ENCODE data around the gene MOAP1.
A peak's percentile ranks its signal among the peaks of the same experiment; 100 is the strongest.
"Not testable (repeated sequence)": the region's sequence is repeated elsewhere in the genome, so short reads cannot be mapped to it uniquely, and the experiment has no call there.

MOAP1 gene, protein sequence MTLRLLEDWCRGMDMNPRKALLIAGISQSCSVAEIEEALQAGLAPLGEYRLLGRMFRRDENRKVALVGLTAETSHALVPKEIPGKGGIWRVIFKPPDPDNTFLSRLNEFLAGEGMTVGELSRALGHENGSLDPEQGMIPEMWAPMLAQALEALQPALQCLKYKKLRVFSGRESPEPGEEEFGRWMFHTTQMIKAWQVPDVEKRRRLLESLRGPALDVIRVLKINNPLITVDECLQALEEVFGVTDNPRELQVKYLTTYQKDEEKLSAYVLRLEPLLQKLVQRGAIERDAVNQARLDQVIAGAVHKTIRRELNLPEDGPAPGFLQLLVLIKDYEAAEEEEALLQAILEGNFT

DNA sequence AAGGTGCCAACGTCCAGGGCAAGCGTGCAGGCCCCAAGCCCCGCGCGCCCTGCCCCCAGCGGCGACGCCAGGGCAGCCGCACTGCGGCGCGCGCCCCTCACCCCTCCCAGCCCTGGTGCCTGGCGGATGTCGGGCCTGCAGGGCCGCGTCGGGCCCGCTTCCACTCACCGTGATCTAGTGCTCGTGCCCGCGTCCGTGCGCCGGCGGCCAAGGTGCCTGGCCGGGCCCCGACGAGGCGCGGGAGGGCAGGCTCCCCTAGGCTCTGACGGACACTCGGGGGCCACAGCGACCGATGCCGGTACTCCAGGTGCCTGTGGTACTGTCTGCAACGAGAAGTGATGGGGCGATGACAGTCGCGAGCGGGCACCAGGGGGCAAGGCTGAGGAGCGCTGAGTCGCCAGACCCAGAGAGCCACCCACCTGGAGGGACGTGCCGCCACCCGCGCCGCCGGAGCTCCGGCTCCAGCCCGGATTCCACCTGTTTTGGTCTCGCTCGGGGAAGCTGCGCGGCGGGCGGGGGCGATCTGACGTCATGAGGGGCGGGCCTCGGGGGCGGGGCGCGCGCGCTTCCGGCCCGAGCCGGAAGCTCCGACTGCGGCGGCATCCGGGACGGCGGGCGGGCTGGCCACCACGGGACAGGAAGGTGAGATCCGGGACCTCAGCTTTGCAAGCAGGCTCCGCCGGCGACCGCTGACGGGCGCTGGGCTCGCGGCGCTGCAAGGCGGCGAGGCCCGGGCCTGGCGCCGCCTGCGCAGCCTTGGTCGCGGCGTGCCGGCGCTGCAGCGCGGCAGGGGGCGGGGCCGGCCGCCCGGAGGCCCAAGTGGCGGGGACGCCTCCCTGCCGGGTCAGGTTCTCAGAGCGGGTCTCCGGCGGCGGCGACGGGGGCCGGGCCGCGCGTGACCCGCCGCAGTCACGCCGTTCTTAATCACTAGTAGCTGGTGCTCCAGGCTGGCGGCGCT lies at the start of gene MOAP1, which contains the start of gene LYSET:
MOAP1 (minus strand) TSS at position 507 of the 958 bp plus-strand sequence. CDS start 655 bp downstream, outside the sequence.
LYSET (plus strand) TSS at position 927 of the 958 bp plus-strand sequence. CDS start 89 bp downstream, outside the sequence.
- DNase-seq (ENCODE audit: low spot score), result peak; percentile 92

DNA sequence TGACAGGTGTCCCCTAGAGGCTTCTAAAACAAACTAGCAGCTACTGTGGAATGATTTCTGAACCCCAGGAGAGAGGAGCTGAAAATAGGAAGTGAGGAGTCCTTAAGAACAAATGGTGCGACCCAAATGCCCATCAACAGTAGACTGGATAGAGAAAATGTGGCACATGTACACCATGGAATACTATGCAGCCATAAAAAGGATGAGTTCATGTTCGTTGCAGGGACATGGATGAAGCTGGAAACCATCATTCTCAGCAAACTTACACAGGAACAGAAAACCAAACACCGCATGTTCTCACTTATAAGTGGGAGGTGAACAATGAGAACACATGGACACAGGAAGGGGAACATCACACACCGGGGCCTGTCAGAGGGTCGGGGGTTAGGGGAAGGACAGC lies 48.4 kb upstream of the MOAP1 start:
- DNase-seq (ENCODE audit: low spot score), result not testable (repeated sequence)

DNA sequence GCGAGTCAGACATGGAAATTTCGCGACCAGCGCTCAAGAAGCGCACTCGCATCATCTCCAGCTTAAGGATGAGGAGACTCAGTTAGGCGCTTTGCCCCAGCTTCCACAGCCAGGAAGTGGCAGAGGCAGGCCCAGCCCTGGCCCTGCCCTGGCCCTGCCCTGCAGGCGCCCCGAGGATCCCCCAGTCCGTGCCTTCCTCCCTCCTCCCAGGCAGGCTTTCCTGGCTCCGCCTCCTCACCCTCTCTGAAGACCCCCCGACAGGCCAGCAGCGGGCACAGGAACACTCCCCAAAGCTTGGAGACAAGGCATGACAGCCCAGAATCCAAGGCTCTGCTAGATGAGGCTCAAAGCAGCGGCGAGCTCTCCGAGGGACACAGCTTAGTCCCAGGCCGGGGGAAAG lies 47.5 kb upstream of the MOAP1 start:
- no peak for DNase-seq (ENCODE audit: low spot score)

DNA sequence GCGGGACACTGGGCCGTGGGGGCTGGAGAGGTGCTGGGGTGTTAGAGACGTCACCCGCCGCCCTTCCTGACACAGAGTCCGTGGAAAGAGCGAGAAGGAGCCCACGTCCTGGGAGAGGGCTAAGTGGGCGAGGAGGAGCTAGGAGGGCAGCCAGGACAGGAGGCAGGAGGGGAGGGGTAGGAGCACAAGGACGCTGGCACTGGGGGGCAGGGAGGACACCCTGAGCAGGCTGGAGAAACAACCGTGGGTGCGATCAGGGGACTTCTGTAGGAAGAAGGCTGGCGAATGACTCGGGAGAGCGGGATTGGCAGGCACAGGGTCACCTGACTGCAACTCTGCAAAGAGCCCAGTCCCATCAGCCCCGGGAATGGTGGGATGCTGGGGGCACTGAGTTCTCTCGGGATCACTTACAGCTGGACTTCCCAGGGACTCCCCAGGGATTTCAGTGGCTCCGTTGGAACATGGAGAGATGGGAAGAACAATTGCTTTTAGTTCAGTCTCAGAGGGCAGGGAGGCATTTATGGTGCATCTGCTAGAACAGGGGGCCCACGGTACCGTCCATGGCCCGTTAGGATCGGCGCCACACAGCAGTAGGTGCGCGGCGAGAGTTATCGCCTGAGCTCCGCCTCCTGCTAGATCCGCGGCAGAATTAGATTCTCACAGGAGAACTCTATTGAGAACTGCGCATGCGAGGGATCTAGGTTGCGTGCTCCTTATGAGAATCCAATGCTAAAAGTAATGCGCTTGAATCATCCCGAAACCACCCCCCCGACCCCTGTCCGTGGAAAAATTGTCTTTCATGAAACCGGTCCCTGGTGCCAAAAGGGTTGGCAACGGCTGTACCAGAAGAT lies 46.7 kb upstream of the MOAP1 start:
- peak; percentile 41 for DNase-seq (ENCODE audit: low spot score)

DNA sequence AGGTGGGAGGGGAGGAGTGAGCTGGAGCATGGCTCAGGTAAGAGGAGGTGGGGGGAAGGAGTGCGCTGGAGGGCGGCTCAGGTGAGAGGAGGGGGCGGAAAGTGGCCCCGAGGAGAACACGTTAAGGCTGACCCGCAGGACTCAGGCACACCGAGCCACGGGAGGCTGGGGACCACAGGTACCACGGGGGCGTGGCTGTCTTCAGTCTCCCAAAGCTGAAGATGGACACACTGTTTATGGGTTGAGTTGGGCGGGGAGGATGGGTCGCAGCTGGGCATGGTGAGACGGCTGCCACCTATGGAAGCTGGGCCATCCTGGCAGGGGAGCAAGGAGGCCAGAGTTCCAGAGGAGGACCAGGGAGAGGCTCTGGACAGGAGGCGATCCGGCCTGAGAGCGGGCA lies 45.8 kb upstream of the MOAP1 start:
- no peak for DNase-seq (ENCODE audit: low spot score)

DNA sequence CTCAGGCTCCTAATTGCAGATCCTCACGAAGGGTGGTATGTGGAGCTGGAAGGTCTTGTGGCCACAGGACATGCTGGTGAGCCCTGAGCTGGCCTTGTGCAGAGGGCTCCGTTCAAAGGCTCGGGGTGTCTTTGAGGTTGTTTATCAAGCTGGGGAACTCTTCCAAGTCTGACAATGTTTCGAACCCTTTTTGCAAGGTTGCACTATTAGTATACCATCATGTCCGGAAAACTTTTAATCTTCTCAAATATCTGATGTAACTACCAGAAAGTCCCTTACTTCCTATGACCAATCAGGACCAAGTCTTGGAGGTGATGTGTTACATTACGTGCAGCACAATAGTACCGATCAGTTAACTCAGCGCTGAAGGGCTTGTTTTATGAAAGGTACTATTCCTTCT lies 43.9 kb upstream of the MOAP1 start:
- DNase-seq (ENCODE audit: low spot score), result no peak

DNA sequence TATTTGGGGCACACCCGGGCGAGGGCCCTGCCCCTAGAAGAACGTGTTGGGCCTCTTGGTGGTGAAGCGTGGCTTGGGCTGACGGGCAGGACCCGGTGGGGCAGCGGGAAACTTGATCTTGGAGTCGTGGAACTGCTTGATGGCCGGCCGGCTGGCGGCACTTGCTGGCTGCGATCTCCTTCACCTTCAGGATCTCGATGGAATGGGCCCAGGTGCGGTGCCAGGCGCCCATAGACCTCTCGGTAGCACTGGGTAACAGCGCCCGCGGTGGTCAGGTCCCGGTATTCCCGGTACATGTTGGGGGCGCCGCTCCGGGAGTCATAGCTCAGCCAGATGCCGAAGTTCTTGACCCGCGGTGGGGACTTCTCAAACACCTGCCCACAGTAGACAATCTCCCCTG lies 38.9 kb upstream of the MOAP1 start:
- DNase-seq (ENCODE audit: low spot score), result no peak

DNA sequence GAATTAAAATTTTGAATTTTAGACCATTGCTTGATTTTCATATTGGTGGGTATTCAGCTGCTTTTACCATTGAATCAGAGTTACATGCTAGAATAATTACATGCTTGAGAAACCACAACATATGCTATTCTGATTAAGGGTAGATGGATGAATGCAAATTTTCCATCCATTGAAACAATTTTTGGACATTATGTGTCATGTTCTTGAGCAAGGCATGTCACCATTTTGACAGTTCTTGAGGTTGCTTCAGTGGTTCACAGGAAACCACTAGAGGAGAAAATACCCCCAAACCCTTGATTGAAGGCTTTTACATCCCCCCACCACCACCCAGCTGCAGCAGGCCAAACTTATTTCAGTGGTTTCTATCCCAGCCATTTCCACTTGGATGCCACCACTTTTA lies 35.8 kb upstream of the MOAP1 start:
- DNase-seq (ENCODE audit: low spot score), result no peak

DNA sequence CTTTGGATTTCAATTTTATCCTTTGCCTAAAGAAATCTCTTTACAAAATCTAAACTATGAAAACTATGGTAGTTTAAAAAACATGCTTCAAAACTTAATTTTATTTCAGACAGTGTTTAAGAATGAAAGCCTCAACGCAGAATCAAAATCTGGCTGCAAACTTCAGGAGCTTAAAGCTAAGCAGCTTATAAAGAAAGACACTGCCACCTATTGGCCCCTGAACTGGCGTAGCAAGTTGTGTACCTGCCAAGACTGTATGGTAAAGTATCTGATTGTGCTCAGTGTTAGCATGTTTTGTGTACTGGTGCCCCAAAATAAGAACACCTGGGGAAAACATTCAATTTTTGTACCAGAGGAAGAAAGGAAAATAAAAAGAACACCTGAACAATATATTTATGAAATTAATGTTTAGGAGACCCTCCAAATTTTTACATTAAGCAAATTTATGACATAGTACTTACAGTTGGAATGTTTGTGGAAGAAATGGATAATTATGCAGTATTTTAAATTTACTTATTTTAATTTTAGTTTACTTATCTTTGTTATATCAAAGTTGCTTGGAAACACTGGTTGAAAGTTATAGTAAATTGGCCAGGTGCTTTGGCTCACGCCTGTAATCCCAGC lies 34.5 kb upstream of the MOAP1 start:
- peak; percentile 66 for DNase-seq (ENCODE audit: low spot score)

DNA sequence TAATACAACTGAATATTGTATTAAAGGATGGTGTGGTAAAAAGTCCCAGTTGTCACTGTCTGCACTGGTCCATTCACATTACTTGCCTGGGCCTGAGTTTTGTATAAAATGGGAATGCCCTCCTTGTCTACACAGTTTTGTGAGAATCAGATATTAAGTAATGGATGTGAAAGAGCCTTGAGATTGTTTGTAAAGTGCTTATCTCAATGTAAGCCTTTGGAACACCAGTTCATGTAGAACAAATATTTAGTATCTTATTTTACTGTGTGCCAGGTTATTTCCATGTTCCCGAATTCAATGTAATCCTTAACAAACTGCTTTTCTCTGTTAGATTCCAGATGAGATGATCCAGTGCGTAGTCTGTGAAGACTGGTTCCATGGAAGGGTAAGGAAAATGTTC lies 29.9 kb upstream of the MOAP1 start:
- no peak for DNase-seq (ENCODE audit: low spot score)

DNA sequence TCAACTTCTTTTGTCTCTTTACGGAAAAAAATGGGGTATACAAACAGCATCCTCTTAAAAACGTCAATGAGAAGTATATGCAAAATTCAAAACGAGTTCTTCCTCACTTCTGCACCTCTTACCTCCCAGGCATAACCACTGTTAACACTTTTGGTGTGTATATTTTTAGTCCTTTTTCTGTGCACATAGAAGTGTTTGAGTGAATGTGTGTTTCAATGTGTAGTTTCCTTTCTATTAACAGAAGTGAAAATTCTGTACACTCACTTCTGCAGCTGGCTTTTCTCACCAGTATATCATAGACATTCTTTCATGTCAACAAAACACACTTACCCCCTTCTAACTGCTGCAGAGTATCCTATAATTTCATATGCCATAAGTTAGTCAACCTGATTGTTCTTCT lies 27.7 kb upstream of the MOAP1 start:
- DNase-seq (ENCODE audit: low spot score), result no peak

DNA sequence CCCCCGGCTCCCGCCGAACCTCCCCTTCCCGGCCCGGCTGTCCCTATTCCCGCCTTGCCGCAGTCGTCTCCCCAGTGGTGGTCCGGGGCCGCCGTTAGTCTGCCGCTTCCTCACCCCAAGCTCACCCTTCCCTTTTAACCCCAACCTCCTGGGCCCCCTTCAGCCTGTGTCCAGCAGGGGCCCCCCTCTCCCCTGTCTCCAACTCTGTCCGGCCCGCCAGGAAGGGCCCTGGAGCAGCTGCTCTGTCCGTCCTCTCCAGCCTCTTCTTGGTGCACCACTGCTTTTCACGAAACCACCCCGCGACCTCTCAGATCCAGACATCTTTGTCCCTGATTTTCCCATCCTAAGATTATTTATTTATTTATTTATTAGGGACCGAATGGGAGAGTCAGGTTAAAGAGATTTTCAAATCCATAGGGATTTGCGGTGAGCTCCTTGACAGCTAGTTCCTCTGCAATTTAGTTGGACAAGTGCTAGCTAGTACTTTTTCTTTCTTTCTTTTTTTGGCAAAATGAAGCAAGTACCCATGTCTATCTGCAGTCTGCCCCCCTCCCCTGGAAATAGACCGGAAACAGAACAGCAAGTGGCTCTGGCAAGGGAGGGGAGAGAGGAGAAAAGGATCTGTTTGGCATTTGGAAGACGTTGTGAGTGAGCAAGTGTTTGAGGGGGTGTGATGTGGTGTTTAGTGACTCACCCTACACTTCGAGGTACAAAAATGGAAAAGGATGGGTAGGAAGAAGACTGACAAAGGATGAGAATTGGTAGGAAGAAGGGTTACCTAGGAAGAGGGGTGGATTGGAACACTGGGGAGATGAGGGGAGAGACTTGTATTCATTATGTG lies 23.0 kb upstream of the MOAP1 start:
- DNase-seq (ENCODE audit: low spot score), result peak; percentile 56

DNA sequence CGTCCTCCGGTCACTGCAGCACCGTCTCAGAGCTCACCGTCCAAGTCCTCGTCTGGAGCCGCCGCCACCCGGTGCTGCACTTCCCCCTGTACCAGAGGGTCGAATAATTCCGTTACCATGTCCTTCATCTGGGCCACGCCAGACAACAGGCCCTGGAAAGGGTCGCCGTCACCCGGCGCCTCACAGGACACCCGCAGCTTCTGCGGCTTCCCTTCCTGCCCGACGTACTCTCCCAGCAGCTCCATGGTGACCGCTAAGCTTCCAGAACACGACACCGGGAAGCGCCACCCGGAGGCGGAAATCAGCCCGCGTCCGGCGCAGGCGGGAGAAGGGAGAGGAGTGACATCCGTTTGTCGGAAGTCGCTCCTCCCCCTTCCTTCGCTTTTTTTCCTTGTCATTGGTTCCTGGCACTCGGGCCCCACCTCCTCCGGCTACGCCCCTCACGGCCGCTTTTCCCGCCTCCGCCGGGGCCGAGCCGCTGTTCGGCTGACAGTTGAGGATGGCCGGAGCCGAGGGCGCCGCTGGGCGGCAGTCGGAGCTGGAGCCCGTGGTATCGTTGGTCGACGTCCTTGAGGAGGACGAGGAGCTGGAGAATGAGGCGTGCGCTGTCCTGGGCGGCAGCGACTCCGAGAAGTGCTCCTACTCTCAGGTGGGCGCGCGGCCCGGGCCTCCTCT lies 22.2 kb upstream of the MOAP1 start, which contains the start of the genes GON7 and UBR7:
GON7 (minus strand) TSS at position 273 of the 675 bp plus-strand sequence; CDS start at position 245, 28 bp downstream.
UBR7 (plus strand) TSS at position 464 of the 675 bp plus-strand sequence; CDS start at position 500, 36 bp downstream.
- DNase-seq (ENCODE audit: low spot score), result peak; percentile 98

DNA sequence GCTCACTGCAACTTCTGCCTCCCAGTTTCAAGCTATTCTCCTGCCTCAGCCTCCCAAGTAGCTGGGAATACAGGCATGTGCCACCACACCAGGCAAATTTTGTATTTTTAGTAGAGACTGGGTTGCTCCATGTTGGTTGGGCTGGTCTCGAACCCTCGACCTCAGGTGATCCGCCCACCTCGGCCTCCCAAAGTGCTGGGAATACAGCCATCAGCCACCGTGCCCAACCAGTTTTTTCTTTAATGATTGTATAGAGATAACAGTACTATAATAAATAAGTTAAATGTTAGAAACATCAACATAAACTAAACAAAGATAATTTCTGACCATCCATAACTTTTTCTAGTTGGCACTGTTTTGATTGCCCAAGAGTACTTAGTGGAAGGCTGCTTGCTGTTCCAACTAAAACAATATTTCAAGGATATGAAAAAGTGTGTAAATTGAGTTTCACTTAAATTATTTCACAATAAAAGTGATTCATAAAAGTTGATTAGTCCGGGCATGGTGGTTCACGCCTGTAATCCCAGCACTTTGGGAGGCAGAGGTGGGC lies 16.5 kb upstream of the MOAP1 start:
- no peak for DNase-seq (ENCODE audit: low spot score)

DNA sequence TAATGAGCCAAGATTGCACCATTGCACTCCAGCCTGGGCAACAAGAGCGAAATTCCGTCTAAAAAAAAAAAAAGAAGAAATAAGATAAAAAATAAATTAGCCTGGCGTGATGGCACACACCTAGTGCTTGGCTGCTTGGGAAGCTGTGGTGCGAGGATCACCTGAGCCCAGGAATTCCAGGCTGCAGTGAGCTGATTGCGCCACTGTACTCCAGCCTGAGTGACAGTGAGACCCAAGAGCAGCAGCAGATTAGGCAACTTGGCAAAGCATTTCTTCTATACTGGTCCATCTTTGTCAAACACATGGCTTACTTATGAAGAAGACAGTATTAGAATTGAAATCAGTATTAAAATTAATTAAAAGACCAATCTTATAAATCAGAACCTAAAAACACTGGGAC lies 15.9 kb upstream of the MOAP1 start:
- no peak for DNase-seq (ENCODE audit: low spot score)

DNA sequence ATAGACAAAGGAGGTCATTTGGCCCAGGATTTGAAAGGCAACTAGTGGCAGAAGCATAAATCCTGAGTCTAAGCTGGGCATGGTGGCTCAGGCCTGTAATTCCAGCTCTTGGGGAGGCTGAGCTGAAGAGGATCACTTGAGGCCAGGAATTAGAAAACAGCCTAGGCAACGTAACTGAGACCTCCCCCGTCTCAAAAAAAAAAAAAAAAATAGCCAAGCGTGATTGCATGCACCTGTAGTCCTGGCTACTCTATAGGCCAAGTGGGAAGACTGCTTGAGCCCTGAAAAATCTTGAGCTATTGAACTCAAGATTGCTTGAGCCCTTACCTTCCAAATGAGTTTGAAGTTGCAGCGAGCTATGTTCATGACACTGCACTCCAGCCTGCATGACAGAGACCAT lies 14.3 kb upstream of the MOAP1 start:
- DNase-seq (ENCODE audit: low spot score), result no peak

DNA sequence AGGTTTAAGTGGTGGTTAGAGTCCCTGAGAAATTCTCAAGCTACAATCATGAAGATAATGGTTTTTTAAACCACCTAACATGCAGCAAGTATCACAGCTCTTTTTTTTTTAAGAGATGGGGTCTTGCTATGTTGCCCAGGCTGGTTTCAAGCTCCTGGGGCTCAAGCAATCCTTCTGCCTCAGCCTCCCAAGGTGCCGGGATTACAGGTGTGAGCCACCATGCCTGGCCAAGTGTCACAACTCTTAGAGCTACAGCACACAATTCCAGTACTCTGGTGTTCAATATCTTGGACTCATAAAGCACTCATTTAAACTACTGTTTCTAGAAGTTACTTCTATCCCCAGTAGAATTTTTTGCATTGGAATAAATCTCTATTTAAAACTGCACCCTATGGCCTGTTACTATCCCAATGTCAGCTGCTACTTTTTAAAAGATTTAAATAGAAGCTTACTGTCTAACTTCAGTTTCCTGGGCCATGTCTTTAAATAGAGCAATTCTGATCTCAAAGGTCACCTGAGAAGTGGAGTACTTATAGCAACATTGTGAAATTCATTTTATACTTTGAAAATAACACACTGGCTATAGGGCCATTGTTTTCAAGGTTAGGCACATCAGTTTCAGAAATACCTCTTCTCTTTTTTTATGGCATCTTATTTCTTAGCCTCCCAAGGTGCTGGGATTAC lies 10.8 kb upstream of the MOAP1 start:
- DNase-seq (ENCODE audit: low spot score), result no peak

DNA sequence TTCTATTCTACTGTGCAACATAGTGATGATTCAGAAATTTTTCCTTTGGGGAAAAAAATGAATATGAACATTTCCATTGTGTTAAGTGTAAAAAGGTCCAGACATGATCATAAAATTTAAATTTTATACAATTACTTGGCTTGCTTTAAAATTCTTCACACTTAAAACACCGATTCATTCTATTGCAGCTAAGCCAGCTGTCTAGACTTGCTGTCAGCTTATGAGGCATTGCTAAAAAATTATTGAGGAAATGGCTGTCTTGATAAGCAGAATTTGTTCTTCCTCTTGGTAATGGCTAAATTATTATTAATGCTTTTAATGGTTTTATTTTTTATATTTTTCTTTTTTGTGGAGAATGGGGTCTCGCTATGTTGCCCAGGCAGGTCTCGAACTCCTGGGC lies 2.3 kb upstream of the MOAP1 start:
- no peak for DNase-seq (ENCODE audit: low spot score)

DNA sequence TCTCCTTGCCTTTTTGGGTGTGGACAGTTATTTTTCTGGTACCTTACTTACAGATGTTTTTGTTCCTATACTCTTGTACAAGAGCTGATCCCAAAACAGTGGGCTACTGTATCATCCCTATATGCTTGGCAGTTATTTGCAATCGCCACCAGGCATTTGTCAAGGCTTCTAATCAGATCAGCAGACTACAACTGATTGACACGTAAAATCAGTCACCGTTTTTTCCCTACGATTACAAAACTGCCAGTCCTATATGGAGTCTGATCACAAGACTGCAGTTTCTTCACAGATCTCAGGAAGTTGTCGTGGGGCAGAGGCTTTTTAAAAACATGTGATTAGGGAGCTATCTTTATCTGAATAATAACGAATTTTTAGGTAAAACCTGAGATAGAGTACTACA lies 1.8 kb upstream of the MOAP1 start:
- no peak for DNase-seq (ENCODE audit: low spot score)

Measured in AG08395 (cell line).